Keratinocyte (primary cell): Measurements from ENCODE around the gene LSP1.

Experiments
- EZH2 ChIP-seq: IDR thresholded peaks from one replicate; pipeline ENCODE4 v1.6.1; 2012; ENCODE audit warnings: inconsistent platforms, mild to moderate bottlenecking, low read length, moderate library complexity
- TF ChIP-seq, protein P1 (sequence below), 3 experiments: IDR thresholded peaks in 1 of 3; conservative IDR thresholded peaks in 1 of 3; optimal IDR thresholded peaks in 1 of 3; 2 replicates in 2 of 3; 3 replicates in 1 of 3; pipeline versions ENCODE3 to v1.5.1; 2011; ENCODE audit warnings: low read length in 3 of 3, mild to moderate bottlenecking in 3 of 3, moderate library complexity in 2 of 3, control low read depth in 1 of 3, inconsistent platforms in 1 of 3; ENCODE audit not compliant: insufficient read depth in 2 of 3; ENCODE audit errors: extremely low read depth in 1 of 3

GRCh38 chr11:1807264-1807995 lies 45.5 kb upstream of the LSP1 start:
- TF ChIP-seq, protein P1, sequence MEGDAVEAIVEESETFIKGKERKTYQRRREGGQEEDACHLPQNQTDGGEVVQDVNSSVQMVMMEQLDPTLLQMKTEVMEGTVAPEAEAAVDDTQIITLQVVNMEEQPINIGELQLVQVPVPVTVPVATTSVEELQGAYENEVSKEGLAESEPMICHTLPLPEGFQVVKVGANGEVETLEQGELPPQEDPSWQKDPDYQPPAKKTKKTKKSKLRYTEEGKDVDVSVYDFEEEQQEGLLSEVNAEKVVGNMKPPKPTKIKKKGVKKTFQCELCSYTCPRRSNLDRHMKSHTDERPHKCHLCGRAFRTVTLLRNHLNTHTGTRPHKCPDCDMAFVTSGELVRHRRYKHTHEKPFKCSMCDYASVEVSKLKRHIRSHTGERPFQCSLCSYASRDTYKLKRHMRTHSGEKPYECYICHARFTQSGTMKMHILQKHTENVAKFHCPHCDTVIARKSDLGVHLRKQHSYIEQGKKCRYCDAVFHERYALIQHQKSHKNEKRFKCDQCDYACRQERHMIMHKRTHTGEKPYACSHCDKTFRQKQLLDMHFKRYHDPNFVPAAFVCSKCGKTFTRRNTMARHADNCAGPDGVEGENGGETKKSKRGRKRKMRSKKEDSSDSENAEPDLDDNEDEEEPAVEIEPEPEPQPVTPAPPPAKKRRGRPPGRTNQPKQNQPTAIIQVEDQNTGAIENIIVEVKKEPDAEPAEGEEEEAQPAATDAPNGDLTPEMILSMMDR (optimal IDR thresholded peaks at IDR 0.05 in 1 of 3, IDR thresholded peaks at IDR 0.05 in 1 of 3, conservative IDR thresholded peaks at IDR 0.05 in 1 of 3; ENCODE audit: extremely low read depth in 1 of 3, insufficient read depth in 2 of 3, low read length in 3 of 3) = no peak
- TF ChIP-seq EZH2 = no peak
